ENCODE results near the gene FSHB. TPM values are rescaled to one million over a fixed set of nuclear protein-coding genes. Genes with fewer than 3 reads are reported as not detected.
"Not testable (repeated sequence)": the region's sequence is repeated elsewhere in the genome, so short reads cannot be mapped to it uniquely, and the experiment has no call there.

FSHB gene
- not detected for total RNA-seq

DNA sequence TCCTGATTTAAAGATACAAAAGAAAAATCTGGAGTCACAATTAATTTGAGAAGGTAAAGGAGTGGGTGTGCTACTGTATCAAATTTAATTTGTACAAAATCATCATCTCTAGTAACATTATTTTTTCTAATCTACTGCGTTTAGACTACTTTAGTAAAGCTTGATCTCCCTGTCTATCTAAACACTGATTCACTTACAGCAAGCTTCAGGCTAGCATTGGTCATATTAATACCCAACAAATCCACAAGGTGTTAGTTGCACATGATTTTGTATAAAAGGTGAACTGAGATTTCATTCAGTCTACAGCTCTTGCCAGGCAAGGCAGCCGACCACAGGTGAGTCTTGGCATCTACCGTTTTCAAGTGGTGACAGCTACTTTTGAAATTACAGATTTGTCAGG is at the start of gene FSHB:
FSHB (plus strand) TSS at position 301 of the 400 bp plus-strand sequence. CDS start 889 bp downstream, outside the sequence.
- no peaks in the 10 kb centered on the region for H3K9me3 ChIP-seq (ENCODE audit: low read depth, low read length)
- H3K4me1 ChIP-seq (ENCODE audit: insufficient read depth, low read length): no peaks in the 10 kb centered on the region
- no peak within 1 kb of the TSS for H3K4me3 ChIP-seq (ENCODE audit: low read length)
- H3K27me3 ChIP-seq (ENCODE audit: insufficient read depth, low read length): no peaks in the 10 kb centered on the region

DNA sequence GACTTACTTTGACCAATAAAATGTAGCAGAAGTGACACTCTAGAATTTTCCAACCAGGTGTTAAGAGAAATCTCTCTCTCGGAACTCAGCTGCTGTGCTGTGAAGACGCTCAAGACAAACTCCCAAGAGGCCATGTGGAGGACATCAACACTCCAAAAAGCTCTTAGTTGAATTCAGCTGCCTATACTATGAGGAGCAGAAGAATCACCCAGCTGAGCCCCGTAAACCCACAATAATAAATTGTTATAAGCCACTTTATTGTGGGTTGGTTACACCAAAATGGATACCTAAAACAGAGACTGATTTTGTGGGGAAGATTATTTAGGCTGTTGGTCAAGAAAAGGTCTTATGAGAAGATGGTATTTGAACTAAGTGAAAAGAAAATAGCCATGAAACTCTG is 44.1 kb upstream of the FSHB start:
- H3K27me3 ChIP-seq (ENCODE audit: insufficient read depth, low read length): no peaks in the 10 kb centered on the region
- H3K4me3 ChIP-seq (ENCODE audit: low read length): no peak overlapping the region
- H3K9me3 ChIP-seq (ENCODE audit: low read depth, low read length): no peaks in the 10 kb centered on the region
- H3K4me1 ChIP-seq (ENCODE audit: insufficient read depth, low read length): no peaks in the 10 kb centered on the region

DNA sequence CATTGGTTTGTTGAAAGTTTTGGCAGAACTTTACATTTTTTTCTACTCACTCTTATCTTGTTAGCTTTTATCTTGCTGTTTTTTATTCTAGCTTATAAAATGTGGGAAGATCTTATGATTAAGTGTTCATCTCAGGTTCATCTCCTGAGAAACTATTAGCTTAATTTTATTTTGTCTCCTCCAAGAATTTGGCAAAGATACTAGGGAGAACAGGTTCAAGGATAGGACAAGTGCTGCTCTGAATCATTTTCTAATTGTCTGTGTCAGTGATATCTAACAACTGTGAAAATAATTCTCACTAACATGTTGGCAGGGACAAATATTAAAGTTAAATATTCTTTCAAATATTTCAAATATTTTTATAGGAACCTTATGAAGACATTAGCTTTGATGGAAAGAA is 38.2 kb upstream of the FSHB start:
- H3K4me1 ChIP-seq (ENCODE audit: insufficient read depth, low read length): no peaks in the 10 kb centered on the region

DNA sequence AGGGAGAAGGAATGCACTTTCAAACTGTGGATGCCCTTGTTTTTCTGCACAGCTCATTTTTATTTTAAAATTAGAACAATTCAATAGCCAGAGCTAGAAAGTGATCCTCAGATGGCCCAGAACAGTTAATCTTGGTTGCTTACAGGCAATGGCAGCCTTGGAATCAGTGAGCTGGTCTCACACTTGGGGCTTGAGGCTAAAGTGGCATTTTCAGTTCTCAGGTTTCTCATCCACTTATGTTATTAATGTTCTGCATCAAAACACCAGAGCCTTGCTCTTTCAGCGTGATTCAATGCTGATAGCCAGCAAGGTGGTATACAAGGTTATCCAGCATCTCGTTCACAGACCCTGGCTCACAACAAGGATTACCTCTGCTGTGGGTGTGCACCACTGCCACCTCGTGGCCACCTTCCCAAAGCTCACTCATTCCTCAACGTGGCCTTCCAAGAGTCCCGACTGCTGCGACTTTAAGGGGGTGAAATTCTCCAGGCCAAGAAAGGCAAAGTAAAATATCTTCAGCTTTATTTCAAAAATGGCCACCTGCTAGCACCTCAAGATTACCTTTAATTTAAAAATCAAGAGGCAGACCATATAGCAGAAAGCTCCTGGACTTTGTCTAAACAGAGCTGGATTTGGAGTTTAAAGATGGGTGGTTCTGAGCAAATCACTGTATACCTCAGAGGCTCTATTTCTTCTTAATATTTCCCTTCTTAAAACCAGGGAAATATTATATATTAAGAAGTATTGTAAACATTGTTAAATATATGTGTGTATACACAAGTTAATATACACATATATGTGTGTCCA is 34.2 kb upstream of the FSHB start:
- no peaks in the 10 kb centered on the region for H3K9me3 ChIP-seq (ENCODE audit: low read depth, low read length)
- no peak overlapping the region for H3K4me3 ChIP-seq (ENCODE audit: low read length)
- H3K27me3 ChIP-seq (ENCODE audit: insufficient read depth, low read length): no peaks in the 10 kb centered on the region
- H3K4me1 ChIP-seq (ENCODE audit: insufficient read depth, low read length): no peaks in the 10 kb centered on the region

More for the DNA sequence above, 38.2 kb upstream of the FSHB start:
- Histone ChIP-seq H3K9me3 (ENCODE audit: low read depth, low read length) (no peaks in the 10 kb centered on the region), H3K4me3 (ENCODE audit: low read length) (no peak overlapping the region), H3K27me3 (ENCODE audit: insufficient read depth, low read length) (no peaks in the 10 kb centered on the region)

DNA sequence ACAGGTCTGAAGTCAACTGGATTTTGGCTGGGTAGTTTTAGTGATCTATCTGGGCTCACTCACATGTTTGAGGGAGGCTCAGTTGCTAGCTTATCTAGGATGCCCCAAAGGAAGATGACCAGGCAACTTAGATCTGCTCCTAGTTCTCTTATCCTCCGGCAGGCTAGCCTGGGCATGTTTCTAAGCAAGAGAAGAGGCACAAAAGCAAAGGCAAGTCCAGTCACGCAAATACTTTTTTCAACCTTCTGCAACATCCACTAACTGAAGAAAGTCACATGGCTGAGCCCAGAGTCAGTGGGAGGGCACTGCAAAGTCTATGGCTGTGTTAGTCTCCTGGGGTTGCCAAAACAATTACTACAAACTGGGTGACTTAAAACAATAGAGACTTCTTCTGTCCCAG is 32.9 kb upstream of the FSHB start:
- H3K9me3 ChIP-seq (ENCODE audit: low read depth, low read length): no peaks in the 10 kb centered on the region
- no peak overlapping the region for H3K4me3 ChIP-seq (ENCODE audit: low read length)
- no peaks in the 10 kb centered on the region for H3K27me3 ChIP-seq (ENCODE audit: insufficient read depth, low read length)
- no peaks in the 10 kb centered on the region for H3K4me1 ChIP-seq (ENCODE audit: insufficient read depth, low read length)

DNA sequence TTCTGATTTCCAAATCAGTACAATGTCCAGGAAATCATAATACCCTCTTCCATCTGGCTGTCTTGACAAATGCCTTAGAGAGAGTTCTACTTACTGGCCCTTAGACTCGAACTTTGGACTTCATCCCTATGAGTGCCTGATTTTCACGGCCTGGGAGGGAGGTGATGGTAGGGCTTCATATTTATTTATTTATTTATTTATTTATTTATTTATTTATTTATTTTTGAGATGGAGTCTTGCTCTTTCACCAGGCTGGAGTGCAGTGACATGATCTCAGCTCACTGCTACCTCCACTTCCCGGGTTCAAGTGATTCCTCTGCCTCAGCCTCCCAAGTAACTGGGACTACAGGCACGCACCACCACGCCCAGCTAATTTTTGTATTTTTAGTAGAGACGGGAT is 27.8 kb upstream of the FSHB start:
- not testable (repeated sequence) for H3K4me3 ChIP-seq (ENCODE audit: low read length); H3K4me1 ChIP-seq (ENCODE audit: insufficient read depth, low read length)

DNA sequence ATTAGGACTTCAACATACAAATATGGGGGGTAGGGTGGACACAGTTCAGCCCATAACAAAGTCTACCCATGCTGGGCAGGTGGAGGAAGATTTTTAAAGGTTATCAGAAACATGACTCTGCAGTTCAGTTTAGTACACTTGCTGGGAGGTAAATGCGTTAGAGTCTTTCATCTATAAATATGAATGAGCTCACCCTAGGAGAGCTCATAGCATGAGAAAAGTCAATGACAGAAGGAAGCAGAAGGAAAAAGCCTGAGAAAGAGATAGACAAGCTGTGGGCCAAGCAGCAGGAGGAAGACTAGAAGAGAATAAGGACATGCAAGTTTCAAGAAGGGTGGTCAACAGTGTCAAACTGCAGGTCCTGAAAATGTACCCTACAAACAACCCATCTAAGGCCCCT is 27.0 kb upstream of the FSHB start:
- Histone ChIP-seq H3K9me3 (ENCODE audit: low read depth, low read length) (no peaks in the 10 kb centered on the region), H3K4me1 (ENCODE audit: insufficient read depth, low read length) (no peaks in the 10 kb centered on the region), H3K27me3 (ENCODE audit: insufficient read depth, low read length) (no peaks in the 10 kb centered on the region), H3K4me3 (ENCODE audit: low read length) (no peak overlapping the region)

More for the DNA sequence above, 27.8 kb upstream of the FSHB start:
- H3K27me3 ChIP-seq (ENCODE audit: insufficient read depth, low read length); H3K9me3 ChIP-seq (ENCODE audit: low read depth, low read length): not testable (repeated sequence)

DNA sequence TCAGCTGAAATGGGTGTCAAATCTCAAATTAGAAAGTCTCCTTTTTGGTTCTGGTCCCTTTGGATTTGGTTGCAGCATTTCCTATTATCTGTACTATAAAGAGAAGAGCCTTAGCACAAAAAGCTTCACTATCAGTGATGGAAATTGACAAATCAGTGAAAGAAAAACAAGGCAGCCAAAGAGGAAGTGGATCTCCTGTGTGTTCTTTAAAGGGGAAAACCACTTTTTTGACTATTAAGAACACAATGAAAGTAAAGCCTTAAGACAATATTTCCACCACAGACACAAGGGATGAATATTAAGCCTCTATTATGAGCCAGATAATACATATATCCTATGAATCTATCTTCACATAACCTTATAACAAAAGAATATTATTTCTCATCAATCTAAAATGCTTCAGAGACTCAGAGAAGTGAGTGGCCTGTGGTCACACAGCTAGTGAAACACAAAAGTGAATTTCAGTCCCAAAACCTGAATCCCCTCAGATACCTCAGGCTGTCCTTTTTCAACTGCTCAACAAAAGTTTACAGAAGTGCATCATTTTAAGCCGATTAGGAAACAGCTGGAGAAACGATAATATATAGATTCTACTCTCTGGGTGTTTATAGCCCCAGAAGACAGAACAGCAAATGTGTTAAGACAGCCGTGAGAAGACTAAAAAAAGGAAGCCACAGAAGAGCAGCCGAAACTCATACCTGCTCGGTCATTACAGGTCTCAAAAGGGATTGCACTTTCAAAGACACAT is 24.4 kb upstream of the FSHB start:
- Histone ChIP-seq H3K9me3 (ENCODE audit: low read depth, low read length) (no peaks in the 10 kb centered on the region), H3K4me1 (ENCODE audit: insufficient read depth, low read length) (no peaks in the 10 kb centered on the region), H3K4me3 (ENCODE audit: low read length) (no peak overlapping the region), H3K27me3 (ENCODE audit: insufficient read depth, low read length) (no peaks in the 10 kb centered on the region)

DNA sequence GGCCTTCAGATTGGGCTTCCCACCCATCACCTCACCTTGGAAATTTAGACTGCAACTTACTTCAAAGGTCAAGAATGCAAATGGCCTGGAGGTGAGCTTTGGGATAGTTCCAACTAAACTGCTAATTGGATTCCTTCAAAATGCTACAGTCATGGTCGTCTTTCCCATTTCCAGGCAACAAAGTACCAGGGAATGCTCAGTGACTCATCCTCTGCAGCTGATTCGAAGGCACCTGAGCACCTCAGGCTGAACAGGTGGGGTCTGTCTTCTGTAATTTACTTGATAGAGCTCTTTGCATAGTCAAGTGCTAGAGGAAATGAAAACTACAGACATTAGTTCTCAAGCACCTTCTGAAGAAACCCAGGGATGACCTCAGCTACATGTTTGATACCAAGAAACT is 20.5 kb upstream of the FSHB start:
- H3K4me1 ChIP-seq (ENCODE audit: insufficient read depth, low read length): no peaks in the 10 kb centered on the region
- no peak overlapping the region for H3K4me3 ChIP-seq (ENCODE audit: low read length)
- H3K27me3 ChIP-seq (ENCODE audit: insufficient read depth, low read length): no peaks in the 10 kb centered on the region
- H3K9me3 ChIP-seq (ENCODE audit: low read depth, low read length): no peaks in the 10 kb centered on the region

DNA sequence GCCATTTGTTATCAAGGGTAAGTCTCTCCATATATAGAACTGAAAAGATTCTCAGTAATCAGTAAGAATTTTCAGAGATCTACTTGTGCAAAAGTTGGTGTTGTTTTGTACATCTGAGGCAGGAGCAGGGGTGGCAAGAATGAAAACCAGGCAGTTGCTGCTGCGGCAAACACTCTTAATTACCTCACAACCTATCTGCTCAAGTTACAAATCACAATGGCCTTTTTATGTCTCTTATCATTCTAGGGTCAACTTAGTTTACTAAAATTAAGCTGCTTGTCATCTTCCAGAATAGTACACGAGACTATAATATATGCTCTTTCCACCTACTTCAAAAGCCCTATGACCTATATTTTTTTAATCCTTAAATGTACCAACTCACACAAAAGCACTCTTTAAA is 14.3 kb upstream of the FSHB start:
- Histone ChIP-seq H3K4me1 (ENCODE audit: insufficient read depth, low read length) (no peaks in the 10 kb centered on the region), H3K27me3 (ENCODE audit: insufficient read depth, low read length) (no peaks in the 10 kb centered on the region), H3K9me3 (ENCODE audit: low read depth, low read length) (no peaks in the 10 kb centered on the region), H3K4me3 (ENCODE audit: low read length) (no peak overlapping the region)

DNA sequence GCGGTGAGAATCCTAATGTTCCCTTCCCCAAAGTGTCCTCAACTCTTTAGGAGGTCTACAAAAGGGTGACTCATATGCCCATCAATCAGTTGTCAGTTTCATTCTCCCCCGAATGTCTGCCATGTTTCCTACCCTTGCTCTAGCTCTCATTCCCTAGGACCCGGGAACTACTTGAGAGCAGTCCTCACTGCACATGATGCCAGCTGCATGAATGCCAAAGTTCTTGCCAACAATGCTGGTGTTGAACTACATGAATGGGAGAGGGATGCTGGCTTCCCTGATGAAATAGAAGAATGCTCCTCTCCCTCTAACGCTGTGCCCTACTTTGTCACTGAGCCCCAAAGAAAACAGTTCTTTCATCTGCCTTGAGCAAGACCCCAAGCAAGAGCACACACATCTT is 12.5 kb upstream of the FSHB start:
- no peaks in the 10 kb centered on the region for H3K4me1 ChIP-seq (ENCODE audit: insufficient read depth, low read length)
- H3K9me3 ChIP-seq (ENCODE audit: low read depth, low read length): no peaks in the 10 kb centered on the region

DNA sequence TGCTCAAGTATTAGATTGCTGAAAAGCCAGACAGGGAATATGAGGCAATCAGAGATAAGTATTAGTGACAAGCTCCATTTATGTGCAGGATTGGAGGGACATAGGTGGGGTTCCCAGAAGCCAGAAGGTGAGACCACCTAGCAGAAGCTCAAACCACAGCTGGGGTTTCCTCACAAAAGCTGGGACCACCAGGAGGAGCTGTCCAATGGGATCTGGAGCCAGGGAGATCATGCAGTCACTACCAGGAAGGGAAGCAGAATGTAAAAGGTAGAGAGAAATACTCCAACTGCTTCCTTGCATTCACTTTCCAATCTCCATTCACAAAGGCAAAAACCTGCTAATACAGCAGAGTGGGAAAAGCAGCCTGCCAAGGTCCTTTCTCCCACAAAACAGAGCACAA is 5.2 kb upstream of the FSHB start:
- H3K4me1 ChIP-seq (ENCODE audit: insufficient read depth, low read length): no peaks in the 10 kb centered on the region
- H3K27me3 ChIP-seq (ENCODE audit: insufficient read depth, low read length): no peaks in the 10 kb centered on the region
- H3K9me3 ChIP-seq (ENCODE audit: low read depth, low read length): no peaks in the 10 kb centered on the region
- no peak overlapping the region for H3K4me3 ChIP-seq (ENCODE audit: low read length)

More for the DNA sequence above, 12.5 kb upstream of the FSHB start:
- Histone ChIP-seq H3K4me3 (ENCODE audit: low read length) (no peak overlapping the region), H3K27me3 (ENCODE audit: insufficient read depth, low read length) (no peaks in the 10 kb centered on the region)

DNA sequence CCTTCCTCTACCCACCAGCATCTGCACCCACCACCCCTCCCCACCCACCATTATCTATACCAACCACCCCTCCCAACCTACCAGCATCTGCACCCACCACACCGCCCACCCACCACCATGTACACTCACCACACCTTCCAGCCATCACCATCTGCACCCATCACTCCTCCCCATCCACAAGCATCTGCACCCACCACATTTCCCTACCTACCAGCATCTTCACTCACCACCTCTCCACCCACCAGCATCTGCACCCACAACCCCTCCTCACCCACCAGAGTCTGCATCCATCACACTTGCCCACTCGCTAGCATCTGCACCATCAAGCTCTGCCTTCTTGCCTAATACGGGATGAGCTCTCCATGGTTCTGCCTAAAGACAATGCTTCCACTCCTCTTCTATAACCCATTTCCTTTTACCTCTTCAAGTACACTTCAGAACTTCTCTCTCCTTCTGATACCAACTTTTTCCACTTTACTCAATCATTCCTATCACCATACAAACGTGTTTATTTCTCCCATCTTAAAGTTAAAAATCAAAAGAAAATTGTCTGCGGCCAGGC is 2.4 kb upstream of the FSHB start:
- Histone ChIP-seq H3K4me3 (ENCODE audit: low read length) (no peak overlapping the region), H3K9me3 (ENCODE audit: low read depth, low read length) (no peaks in the 10 kb centered on the region), H3K27me3 (ENCODE audit: insufficient read depth, low read length) (no peaks in the 10 kb centered on the region), H3K4me1 (ENCODE audit: insufficient read depth, low read length) (no peaks in the 10 kb centered on the region)

DNA sequence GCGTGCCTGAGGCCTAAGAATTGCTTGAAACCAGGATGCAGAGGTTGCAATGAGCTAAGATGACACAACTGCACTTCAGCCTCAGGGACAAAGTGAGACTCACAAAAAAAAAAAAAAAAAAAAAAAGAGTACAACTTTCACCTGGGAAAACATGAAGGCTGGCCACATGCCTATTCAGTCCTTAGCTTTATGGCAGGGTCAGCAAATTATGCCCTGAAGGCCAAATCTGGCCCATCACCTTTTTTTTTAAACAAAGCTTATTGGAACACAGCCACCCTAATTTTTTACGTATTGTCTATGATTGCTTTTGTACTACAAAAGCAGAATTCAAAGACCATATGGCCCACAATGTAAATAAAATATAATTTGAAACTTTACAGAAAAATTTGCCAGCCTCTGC is 8.2 kb downstream of the FSHB start:
- no peaks in the 10 kb centered on the region for H3K9me3 ChIP-seq (ENCODE audit: low read depth, low read length)
- H3K4me3 ChIP-seq (ENCODE audit: low read length): no peak overlapping the region
- no peaks in the 10 kb centered on the region for H3K27me3 ChIP-seq (ENCODE audit: insufficient read depth, low read length)
- no peaks in the 10 kb centered on the region for H3K4me1 ChIP-seq (ENCODE audit: insufficient read depth, low read length)

DNA sequence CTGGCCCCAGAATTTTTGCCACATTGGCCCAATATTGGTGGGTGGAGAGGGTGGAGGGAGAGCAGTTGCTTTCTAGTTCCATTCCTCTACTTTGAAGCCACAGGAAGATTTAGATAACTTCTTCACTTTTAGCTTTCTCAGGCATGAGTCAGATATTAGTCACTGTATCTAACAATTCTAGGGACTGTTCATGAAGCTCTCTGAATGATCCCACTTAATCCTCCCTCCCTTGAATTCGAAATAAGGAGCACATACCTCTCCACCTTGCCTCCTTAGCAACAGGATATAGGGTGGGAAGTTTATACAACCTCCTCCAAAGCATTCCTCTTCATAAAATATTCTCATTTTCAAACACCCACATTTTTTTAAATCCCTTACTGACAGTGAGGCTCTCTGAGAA is 13.5 kb downstream of the FSHB start:
- H3K4me1 ChIP-seq (ENCODE audit: insufficient read depth, low read length): no peaks in the 10 kb centered on the region
- no peaks in the 10 kb centered on the region for H3K9me3 ChIP-seq (ENCODE audit: low read depth, low read length)

More for the DNA sequence above, 13.5 kb downstream of the FSHB start:
- Histone ChIP-seq H3K4me3 (ENCODE audit: low read length) (no peak overlapping the region), H3K27me3 (ENCODE audit: insufficient read depth, low read length) (no peaks in the 10 kb centered on the region)
